ENCODE measurements around the gene ARHGEF1.

The ARHGEF1 gene

DNA sequence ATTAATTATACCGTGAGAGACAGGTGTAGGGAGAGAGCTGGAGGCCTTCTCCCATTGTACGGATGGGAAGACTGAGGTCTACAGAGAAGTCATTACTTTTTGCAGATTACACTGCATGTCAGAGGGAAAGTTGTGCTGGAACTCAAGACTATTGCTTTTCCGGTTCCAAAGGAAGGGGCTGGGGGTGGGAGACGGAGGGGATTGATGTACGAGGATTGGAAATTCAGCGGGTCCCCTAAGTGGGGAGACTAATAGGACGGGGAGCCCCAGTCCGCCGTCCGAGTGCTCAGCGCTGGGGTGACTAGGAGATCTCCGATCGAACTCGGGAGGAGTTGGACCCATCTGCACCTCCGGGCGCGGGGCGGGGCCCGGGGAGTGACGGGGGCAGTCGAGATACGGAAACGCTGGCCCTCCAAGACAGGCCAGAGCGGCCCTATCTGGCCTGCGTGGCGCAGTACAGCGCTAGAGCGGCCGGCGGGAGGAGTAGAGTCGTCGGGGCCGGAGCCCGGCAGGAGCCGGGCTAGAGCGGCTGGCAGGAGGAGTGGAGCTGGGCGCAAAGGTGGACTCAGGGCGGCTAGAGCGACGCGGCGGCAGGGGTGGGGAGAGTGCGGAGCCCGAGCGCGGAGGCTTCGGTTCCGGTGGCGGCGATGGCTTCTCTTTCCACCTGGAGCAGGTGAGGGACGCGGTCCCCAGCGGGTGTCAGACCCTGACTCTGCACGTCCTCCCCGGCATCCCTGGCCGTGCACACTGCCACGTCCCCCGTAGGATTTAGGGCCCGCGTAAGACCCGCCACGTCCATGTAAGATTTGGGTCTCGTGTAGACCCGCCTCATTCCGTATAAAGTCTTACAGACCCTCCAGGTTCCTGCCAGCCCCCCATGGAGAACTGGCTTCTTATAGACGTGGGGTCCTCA lies 1.1 kb downstream of the ARHGEF1 start:
- Histone ChIP-seq H3K9me3 (ENCODE audit: control insufficient read depth, insufficient read depth, low read length) (no peaks in the 10 kb centered on the region), H3K36me3 (ENCODE audit: insufficient read depth, low read length) (no peaks in the 10 kb centered on the region), H3K4me1 (ENCODE audit: insufficient read depth, low read length) (peaks cover 9% of the 10 kb centered on the region), H3K9ac (ENCODE audit: low read depth, low read length) (peak overlapping the region; percentile 97)

DNA sequence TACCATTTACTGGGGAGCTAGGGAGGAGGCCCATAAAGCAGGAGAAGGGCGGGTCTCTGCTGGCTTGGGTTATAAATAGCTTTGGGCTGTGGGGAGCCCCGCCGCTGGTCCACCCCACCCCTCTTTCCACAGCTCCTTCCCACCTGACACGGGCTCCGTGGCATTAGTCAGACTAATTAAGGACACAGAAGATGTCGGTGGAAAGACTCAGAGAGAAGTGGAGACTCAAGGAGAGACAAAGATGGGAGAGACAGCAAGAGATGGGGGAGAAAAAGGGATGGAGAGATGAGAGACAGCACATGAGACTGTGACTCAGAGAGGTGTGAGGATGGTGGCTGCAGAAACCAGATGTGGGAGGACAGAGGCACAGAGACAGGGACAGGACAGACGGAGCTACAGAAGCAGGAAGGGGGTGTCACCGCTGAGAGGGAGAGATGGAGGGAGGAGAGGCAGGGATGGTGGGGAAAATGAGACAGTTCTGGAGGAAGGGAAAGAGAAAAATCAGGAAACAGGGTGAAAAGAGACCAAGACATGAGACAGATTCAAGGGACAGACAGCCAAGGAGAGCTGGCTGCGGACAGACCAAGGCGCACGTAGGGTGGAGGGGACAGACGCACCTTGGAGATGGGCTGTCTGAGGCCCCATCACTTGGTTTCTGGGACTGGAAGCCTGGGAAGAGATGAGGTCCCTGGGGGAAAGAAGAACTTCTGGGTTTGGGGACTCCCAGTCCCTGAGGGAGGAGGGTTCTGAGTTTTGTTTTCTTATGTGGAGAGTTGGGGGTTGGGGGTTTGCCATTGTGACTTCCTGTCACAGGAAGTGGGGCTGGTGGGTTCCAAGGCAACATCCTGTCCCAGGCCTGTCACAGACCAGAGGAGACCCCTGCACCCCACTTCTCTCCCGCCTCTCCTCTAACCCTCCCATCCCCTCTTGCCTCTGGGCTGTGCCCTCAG lies 4.1 kb downstream of the ARHGEF1 start:
- Histone ChIP-seq H3K4me1 (ENCODE audit: insufficient read depth, low read length) (peaks cover 9% of the 10 kb centered on the region), H3K9me3 (ENCODE audit: control insufficient read depth, insufficient read depth, low read length) (no peaks in the 10 kb centered on the region), H3K36me3 (ENCODE audit: insufficient read depth, low read length) (no peaks in the 10 kb centered on the region), H3K9ac (ENCODE audit: low read depth, low read length) (peak overlapping the region; percentile 12; the same call in 1 of the 2 replicates)

DNA sequence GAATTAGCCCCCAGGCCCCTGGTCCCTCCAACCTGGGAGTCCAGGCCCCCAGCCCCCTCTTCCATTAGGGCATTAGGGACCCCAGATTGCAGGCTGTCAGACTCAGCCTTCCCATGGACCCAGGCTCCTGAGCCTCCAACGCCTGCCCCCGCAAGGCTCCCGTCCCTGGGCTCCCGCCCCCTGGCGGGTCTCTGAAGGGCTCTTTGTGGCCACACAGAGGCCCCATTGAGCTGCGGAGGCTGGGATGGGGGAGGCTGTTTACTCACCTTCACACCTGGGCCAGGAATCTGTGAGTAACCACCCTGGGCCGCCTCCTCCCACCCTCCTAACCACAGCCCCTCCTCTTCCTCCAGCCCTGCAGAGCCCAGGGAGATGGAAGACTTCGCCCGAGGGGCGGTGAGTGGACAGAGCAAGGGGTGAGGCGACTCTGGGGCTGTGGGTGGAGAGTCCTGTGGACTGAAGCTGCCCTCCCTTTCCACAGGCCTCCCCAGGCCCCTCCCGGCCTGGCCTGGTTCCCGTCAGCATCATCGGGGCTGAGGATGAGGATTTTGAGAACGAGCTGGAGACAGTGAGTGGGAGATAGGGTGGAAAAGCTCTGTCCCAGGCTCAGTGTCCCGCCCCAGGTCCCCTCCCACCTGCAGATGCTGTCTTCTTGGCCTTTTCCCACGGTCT lies 4.9 kb downstream of the ARHGEF1 start:
- Histone ChIP-seq H3K9ac (ENCODE audit: low read depth, low read length) (no peak overlapping the region), H3K9me3 (ENCODE audit: control insufficient read depth, insufficient read depth, low read length) (no peaks in the 10 kb centered on the region), H3K4me1 (ENCODE audit: insufficient read depth, low read length) (peaks cover 9% of the 10 kb centered on the region), H3K36me3 (ENCODE audit: insufficient read depth, low read length) (no peaks in the 10 kb centered on the region)

DNA sequence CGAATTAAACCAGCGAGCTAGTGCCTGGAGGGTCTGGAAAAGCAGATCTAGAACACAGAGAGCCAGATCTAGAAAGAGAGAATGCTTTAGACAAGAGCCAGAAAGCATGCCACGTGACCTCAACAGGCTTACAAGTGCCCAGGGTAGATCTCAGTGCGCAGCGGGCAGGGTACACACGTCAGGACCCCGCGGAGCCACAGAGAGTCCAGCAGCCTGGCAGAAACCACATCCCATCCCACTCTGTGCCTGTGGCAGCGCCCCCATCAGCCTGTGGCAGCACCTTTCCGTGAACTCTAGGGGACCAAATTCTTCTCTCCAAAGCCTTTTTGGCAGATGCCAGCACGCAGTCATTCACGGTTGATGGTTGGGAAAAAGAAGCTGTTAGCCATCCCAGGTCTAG lies 5.9 kb downstream of the ARHGEF1 start:
- no peaks in the 10 kb centered on the region for H3K9me3 ChIP-seq (ENCODE audit: control insufficient read depth, insufficient read depth, low read length)
- no peaks in the 10 kb centered on the region for H3K36me3 ChIP-seq (ENCODE audit: insufficient read depth, low read length)
- no peak overlapping the region for H3K9ac ChIP-seq (ENCODE audit: low read depth, low read length)
- peaks cover 9% of the 10 kb centered on the region for H3K4me1 ChIP-seq (ENCODE audit: insufficient read depth, low read length)

DNA sequence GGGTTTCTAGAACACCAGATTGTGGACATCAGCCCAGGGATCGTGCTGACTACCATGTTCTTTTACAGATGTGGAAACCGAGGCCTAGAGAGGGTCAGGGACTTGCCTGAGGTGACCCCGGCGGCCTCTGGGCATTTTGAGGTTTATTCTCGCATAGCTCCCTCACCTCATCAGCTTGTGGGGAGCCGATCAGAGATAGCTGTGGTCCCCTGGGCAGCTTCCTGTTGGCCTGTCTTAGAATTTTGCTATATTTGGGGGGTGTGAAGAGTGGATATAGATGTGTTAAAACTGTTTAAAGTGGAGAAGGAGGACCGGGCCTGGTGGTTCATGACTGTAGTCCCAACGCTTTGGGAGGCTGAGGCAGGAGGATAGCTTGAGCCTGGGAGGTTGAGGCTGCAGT lies 6.9 kb downstream of the ARHGEF1 start:
- H3K9me3 ChIP-seq (ENCODE audit: control insufficient read depth, insufficient read depth, low read length) = no peaks in the 10 kb centered on the region
- no peak overlapping the region for H3K9ac ChIP-seq (ENCODE audit: low read depth, low read length)
- H3K4me1 ChIP-seq (ENCODE audit: insufficient read depth, low read length) = peaks cover 9% of the 10 kb centered on the region
- H3K36me3 ChIP-seq (ENCODE audit: insufficient read depth, low read length) = no peaks in the 10 kb centered on the region

DNA sequence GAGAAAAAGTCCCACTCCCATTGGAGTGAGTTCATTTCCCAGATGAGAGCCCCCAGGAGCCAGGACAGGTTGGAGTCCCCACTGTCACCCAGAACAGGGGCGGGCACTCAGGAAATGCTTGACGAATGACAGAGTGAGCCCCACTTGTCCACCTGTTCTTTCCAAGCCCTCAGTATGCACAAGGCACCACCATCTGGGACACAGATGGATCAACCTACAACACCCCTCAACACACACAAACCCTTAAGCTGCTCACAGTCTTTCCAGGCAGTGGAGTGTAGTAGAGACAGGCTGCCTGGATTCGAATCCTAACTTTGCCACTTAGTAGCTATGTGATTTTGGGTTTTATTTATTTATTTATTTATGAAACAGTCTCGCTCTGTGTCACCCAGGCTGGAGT lies 8.0 kb downstream of the ARHGEF1 start:
- Histone ChIP-seq H3K4me1 (ENCODE audit: insufficient read depth, low read length) (peaks cover 9% of the 10 kb centered on the region), H3K36me3 (ENCODE audit: insufficient read depth, low read length) (no peaks in the 10 kb centered on the region; the same call in 1 of the 2 replicates), H3K9ac (ENCODE audit: low read depth, low read length) (no peak overlapping the region)

DNA sequence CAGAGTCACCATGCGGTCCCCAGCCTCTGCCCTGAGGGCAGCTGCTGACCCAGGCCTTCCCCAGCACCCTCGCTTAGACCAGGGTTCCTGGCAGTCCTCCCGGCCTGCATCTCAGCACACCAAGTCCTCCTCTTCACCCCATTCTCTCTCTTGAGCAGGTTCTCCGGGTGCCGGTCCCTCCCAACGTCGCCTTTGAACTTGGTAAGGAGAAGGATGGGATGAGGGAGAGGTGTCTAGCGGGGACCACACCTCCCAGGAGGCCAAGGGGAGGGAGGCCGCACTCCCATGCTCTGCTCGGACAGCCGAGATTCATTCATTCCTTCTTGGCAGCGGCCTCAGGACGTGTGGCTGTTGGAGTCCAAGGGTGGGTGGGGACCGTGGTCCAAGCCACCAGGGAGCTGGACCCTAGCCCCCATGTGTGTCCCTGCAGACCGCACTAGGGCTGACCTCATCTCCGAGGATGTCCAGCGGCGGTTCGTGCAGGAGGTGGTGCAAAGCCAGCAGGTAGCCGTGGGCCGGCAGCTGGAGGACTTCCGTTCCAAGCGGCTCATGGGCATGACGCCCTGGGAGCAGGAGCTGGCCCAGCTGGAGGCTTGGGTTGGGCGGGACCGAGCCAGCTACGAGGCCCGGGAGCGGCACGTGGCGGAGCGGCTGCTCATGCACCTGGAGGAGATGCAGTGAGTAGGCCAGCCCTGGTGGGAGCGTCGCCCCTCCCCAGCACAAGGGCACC lies 9.4 kb downstream of the ARHGEF1 start:
- Histone ChIP-seq H3K9me3 (ENCODE audit: control insufficient read depth, insufficient read depth, low read length) (no peaks in the 10 kb centered on the region), H3K9ac (ENCODE audit: low read depth, low read length) (no peak overlapping the region), H3K4me1 (ENCODE audit: insufficient read depth, low read length) (peaks cover 3% of the 10 kb centered on the region; the same call in 1 of the 2 replicates), H3K36me3 (ENCODE audit: insufficient read depth, low read length) (no peaks in the 10 kb centered on the region; the same call in 1 of the 2 replicates)

More for the DNA sequence above, 8.0 kb downstream of the ARHGEF1 start:
- no peaks in the 10 kb centered on the region for H3K9me3 ChIP-seq (ENCODE audit: control insufficient read depth, insufficient read depth, low read length)

DNA sequence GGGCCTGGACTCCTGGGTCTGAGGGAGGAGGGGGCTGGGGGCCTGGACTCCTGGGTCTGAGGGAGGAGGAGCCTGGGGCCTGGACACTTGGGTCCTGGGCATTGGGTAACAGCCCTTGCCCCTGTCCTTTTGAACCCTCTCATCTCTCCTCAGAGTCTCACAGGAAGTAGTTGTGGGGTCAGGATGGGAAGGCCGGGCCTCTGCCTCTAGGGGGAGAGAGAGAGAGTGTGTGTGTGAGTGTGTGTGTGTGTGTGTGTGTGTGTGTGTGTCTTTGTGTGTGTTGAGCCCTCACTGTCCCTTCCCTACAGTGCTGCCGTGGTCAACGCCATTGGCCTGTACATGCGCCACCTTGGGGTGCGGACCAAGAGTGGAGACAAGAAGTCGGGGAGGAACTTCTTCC lies 10.9 kb downstream of the ARHGEF1 start:
- Histone ChIP-seq H3K9me3 (ENCODE audit: control insufficient read depth, insufficient read depth, low read length) (no peaks in the 10 kb centered on the region), H3K36me3 (ENCODE audit: insufficient read depth, low read length) (no peaks in the 10 kb centered on the region; the same call in 1 of the 2 replicates), H3K4me1 (ENCODE audit: insufficient read depth, low read length) (no peaks in the 10 kb centered on the region; the same call in 1 of the 2 replicates), H3K9ac (ENCODE audit: low read depth, low read length) (no peak overlapping the region)

DNA sequence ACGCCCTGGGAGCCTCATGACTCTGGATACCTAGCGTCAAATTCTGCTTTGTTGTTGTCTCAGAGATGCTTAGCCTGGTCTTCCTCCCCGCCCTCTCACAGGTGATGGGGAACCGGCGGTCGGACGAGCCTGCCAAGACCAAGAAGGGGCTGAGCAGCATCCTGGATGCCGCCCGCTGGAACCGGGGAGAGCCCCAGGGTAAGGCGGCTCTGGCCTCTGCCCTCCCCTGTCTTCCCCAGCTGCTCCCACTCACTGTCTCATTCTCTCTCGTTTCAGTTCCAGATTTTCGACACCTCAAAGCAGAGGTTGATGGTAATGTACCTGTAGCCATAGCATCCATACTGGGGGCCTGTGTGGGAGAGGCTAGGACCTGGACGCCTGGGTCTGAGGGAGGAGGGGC lies 11.4 kb downstream of the ARHGEF1 start:
- H3K4me1 ChIP-seq (ENCODE audit: insufficient read depth, low read length) = no peaks in the 10 kb centered on the region; the same call in 1 of the 2 replicates
- H3K9ac ChIP-seq (ENCODE audit: low read depth, low read length) = no peak overlapping the region
- no peaks in the 10 kb centered on the region; the same call in 1 of the 2 replicates for H3K36me3 ChIP-seq (ENCODE audit: insufficient read depth, low read length)
- no peaks in the 10 kb centered on the region for H3K9me3 ChIP-seq (ENCODE audit: control insufficient read depth, insufficient read depth, low read length)

DNA sequence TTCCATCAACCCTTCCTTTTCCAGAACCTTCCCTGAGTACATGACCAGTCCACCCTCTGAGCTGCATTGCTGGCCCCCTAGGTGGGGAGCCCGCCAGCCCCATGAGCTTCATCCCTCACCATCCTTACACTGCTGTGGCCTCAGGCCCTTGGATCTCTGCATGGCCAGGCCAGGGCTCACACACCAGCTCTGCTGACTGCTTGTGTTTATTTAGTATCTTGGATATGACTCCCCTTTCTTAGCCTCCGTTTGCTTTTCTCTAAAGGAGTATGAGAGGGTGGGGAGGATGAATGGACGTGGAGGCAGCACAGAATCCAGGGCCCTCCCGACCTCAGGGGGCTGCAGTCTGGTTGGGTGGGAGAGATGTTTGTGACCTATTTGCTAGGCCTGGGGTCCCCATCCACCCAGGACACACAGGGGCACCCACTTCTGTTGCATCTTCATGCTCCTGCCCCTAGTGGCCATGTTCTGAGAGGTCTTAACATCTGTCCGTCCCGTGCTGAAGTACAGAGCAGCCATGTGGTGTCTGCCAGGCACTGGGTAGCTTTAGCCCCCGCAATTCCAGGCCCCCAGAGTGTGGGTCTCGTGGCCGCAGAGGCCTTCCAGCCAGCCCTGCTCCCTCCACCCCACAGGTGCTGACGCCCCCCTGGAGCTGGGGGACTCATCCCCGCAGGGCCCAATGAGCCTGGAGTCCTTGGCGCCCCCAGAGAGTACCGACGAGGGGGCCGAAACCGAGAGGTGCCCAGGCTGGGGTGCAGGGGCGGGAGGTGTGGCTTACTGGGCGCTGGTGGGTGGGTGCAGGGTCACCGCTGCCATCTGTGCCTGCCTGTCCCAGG lies 13.0 kb downstream of the ARHGEF1 start:
- no peaks in the 10 kb centered on the region; the same call in 1 of the 2 replicates for H3K4me1 ChIP-seq (ENCODE audit: insufficient read depth, low read length)
- no peak overlapping the region for H3K9ac ChIP-seq (ENCODE audit: low read depth, low read length)
- H3K9me3 ChIP-seq (ENCODE audit: control insufficient read depth, insufficient read depth, low read length) = no peaks in the 10 kb centered on the region
- H3K36me3 ChIP-seq (ENCODE audit: insufficient read depth, low read length) = no peaks in the 10 kb centered on the region; the same call in none of the 2 replicates

DNA sequence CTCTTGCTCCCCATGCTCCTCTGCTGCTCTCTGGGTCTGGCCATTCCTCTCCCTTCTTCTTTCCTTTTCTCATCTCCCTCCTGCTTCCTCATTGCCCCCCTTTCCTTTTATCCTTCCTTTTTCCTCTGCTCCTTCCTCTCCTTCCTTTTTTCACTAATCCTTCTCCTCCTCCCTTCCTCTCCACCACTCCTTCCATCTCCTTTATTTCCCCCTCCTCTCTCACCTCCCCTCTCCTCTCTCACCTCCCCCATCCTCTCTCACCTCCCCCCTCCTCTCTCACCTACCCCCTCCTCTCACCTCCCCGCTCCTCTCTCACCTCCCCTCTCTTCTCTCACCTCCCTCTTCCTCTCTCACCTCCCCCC lies 13.6 kb downstream of the ARHGEF1 start:
- Histone ChIP-seq H3K9me3 (ENCODE audit: control insufficient read depth, insufficient read depth, low read length) (no peaks in the 10 kb centered on the region), H3K9ac (ENCODE audit: low read depth, low read length) (no peak overlapping the region), H3K36me3 (ENCODE audit: insufficient read depth, low read length) (no peaks in the 10 kb centered on the region; the same call in none of the 2 replicates), H3K4me1 (ENCODE audit: insufficient read depth, low read length) (no peaks in the 10 kb centered on the region; the same call in 1 of the 2 replicates)

DNA sequence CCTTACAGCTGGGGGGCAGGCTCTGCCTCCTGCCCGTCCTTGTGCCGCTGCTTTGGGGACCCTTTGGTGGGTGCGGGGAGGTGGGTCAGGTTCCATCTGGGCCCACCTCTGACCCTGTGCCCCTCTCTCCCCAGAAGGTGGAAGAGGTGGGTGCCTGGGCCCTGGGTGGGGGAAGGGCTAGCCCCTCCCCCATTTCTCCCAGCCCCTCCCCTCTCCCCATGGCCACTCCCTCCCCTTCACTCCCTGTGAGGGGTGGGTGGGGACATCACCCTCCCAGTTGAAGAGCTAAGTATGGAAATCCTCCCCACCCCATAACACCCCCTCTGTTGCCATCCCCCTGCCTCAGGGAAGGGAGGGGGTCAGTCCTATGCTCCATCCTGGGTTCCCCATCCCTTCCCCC lies 14.2 kb downstream of the ARHGEF1 start:
- Histone ChIP-seq H3K9me3 (ENCODE audit: control insufficient read depth, insufficient read depth, low read length) (no peaks in the 10 kb centered on the region), H3K4me1 (ENCODE audit: insufficient read depth, low read length) (no peaks in the 10 kb centered on the region; the same call in 1 of the 2 replicates), H3K9ac (ENCODE audit: low read depth, low read length) (no peak overlapping the region), H3K36me3 (ENCODE audit: insufficient read depth, low read length) (no peaks in the 10 kb centered on the region; the same call in none of the 2 replicates)

DNA sequence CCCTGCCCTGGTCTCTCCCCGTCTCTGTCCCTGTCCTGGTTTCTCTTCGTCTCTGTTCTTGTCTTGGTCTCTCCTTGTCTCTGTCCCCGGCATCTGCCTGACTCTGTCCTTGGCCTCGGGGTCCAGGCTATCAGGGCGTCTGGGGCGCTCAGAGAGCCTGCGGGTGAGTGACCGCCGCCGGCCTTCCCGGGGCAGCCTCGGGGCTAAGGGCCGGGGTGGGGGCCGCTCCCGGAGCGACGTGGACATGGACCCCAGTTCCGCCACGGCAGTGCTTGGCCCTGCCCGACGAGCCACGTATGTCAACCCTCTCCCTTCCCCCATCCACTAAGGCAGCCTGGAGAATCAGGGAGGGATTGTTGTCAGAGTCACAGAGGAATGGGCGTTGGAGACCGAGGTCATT lies 14.8 kb downstream of the ARHGEF1 start:
- H3K9me3 ChIP-seq (ENCODE audit: control insufficient read depth, insufficient read depth, low read length) = no peaks in the 10 kb centered on the region
- H3K4me1 ChIP-seq (ENCODE audit: insufficient read depth, low read length) = no peaks in the 10 kb centered on the region; the same call in 1 of the 2 replicates
- H3K9ac ChIP-seq (ENCODE audit: low read depth, low read length) = no peak overlapping the region
- no peaks in the 10 kb centered on the region; the same call in none of the 2 replicates for H3K36me3 ChIP-seq (ENCODE audit: insufficient read depth, low read length)

Measured in ES-I3 (cell line).